ENCODE data around the gene CCT6A. TPM values are rescaled to one million over a fixed set of nuclear protein-coding genes. Genes with fewer than 3 reads are reported as not detected.

CCT6A gene
- total and polyA plus RNA-seq, 9 of the 15 experiments (the other 6 are each of a cell fraction or from before 2014, with no cell fraction given): 244 to 708 (median 387) TPM

DNA sequence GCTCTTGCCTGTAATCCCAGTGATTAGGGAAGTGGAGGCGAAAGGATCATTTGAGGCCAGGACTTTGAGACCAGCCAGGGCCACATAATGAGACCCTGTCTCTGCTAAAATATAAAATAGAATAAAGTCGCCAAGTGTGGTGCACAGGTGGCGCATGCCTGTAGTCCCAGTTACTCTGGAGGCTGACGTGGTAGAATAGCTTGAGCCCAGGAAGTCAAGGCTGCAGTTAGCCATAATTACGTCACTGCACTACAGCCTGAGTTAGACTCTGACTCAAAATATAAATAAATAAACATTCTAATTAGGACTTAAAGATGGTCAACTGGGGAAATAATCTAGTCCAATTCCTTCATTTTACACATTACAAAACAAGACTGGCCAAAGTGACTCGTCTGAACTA, 53.9 kb downstream of the CCT6A start (continued):
- TF ChIP-seq MGA (IDR thresholded peaks at IDR 0.05) (no peak), NCOA2 (IDR thresholded peaks at IDR 0.05; ENCODE audit: partially characterized antibody in 2 of 2) (no peak), SRSF3 (IDR thresholded peaks at IDR 0.05; ENCODE audit: insufficient read depth, low read length) (no peak), TAF7 (tag; IDR thresholded peaks at IDR 0.05) (no peak), ZNF830 (CRISPR knock-in tag; IDR thresholded peaks at IDR 0.05) (no peak), HDAC3 (IDR thresholded peaks at IDR 0.05; ENCODE audit: borderline replicate concordance, partially characterized antibody) (no peak), ARHGAP35 (IDR thresholded peaks at IDR 0.05; ENCODE audit: partially characterized antibody) (no peak), ZNF644 (tag; IDR thresholded peaks at IDR 0.05; ENCODE audit: low read depth) (no peak), PHB2 (IDR thresholded peaks at IDR 0.05; ENCODE audit: low read depth) (no peak), ZNF324 (CRISPR knock-in tag; IDR thresholded peaks at IDR 0.05) (0 out of 2 replicates have a peak, but pooled peaks have one; percentile 22), ZNF24 (IDR thresholded peaks at IDR 0.05) (no peak), ZNF639 (CRISPR knock-in tag; conservative IDR thresholded peaks at IDR 0.05 in 1 of 2, IDR thresholded peaks at IDR 0.05 in 1 of 2) (0 out of 4 replicates have a peak, but pooled peaks of 1 of the 2 experiments have one; percentile 41), SIRT6 (IDR thresholded peaks at IDR 0.05; ENCODE audit: low read depth, low read length) (no peak), BRF1 (IDR thresholded peaks at IDR 0.05; ENCODE audit: borderline replicate concordance, extremely low read depth, insufficient read length) (no peak)
- TF ChIP-seq, protein P1, sequence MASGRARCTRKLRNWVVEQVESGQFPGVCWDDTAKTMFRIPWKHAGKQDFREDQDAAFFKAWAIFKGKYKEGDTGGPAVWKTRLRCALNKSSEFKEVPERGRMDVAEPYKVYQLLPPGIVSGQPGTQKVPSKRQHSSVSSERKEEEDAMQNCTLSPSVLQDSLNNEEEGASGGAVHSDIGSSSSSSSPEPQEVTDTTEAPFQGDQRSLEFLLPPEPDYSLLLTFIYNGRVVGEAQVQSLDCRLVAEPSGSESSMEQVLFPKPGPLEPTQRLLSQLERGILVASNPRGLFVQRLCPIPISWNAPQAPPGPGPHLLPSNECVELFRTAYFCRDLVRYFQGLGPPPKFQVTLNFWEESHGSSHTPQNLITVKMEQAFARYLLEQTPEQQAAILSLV (tag; IDR thresholded peaks at IDR 0.05): no peak
